GM12878 (cell line): ENCODE data around the gene ACSM6. TPM values are rescaled to one million over a fixed set of nuclear protein-coding genes. Genes with fewer than 3 reads are reported as not detected.

ENCODE experiments used
- ATAC-seq: fragments of 200-7000 bp; cut with Tn5 transposase; 3 replicates; pipeline ENCODE4 v1.9.1; 2020; ENCODE audit warnings: mild to moderate bottlenecking, moderate library complexity
- BruUV-seq: library from RNA; stranded (reverse); fragments of 400-500 nt; replicated peaks from 2 replicates; lab custom pipeline; 2021; lab: Mats Ljungman, UMichigan
- CTCF ChIA-PET: fragments of 300-600 bp; sonication (Branson Sonifier 250); formaldehyde crosslinking; extraction: SDS; loops from one replicate; lab custom pipeline; 2021; ENCODE audit warnings: inconsistent platforms; lab: Yijun Ruan, JAX
- POLR2A ChIA-PET: fragments of 350-600 bp; formaldehyde crosslinking; extraction: SDS; loops from one replicate; lab custom pipeline; 2021; ENCODE audit warnings: inconsistent platforms; lab: Charles Lee
- RAD21 ChIA-PET: fragments of 300-600 bp; sonication (Branson Sonifier 250); formaldehyde crosslinking; loops from one replicate; lab custom pipeline; 2023; ENCODE audit warnings: antibody characterized with exemption; ENCODE audit not compliant: unreplicated experiment; lab: Charles Lee
- SMC1A ChIA-PET: fragments of 300-600 bp; sonication (Branson Sonifier 250); formaldehyde crosslinking; loops from one replicate; lab custom pipeline; 2023; ENCODE audit not compliant: unreplicated experiment, uncharacterized antibody; lab: Charles Lee
- DNase-seq: peaks from one replicate; pipeline ENCODE4 v3.0.0-alpha.2; 2011; ENCODE audit warnings: low read depth, low spot score
- FAIRE-seq: peaks from 3 replicates; lab custom pipeline; 2011; peaks lifted over from hg19 to GRCh38; lab: Jason Lieb, UNC
- H2AFZ ChIP-seq: 2 replicates; pipeline ENCODE4 v1.6.0; 2011; ENCODE audit warnings: low read depth, low read length, control low read depth; ENCODE audit not compliant: control insufficient read depth
- H3K27ac ChIP-seq: 2 replicates; pipeline ENCODE4 v1.5.1; 2011; ENCODE audit warnings: control low read depth; ENCODE audit not compliant: control insufficient read depth, insufficient read depth
- H3K27me3 ChIP-seq, 2 experiments: replicated peaks in 1 of 2; 2 replicates each; pipeline versions ENCODE4 v1.6.0 to v1.6.1; 2011; ENCODE audit warnings: low read length in 1 of 2; ENCODE audit not compliant: control insufficient read depth in 2 of 2, insufficient read depth in 2 of 2
- H3K36me3 ChIP-seq, 2 experiments: 2 replicates each; pipeline ENCODE4 v1.5.1; 2011; ENCODE audit warnings: low read length in 1 of 2; ENCODE audit not compliant: control insufficient read depth in 2 of 2, insufficient read depth in 2 of 2
- H3K4me1 ChIP-seq: 2 replicates; pipeline ENCODE4 v1.6.1; 2011; ENCODE audit warnings: mild to moderate bottlenecking, low read length, moderate library complexity, mixed read lengths; ENCODE audit not compliant: control insufficient read depth, insufficient read depth
- H3K4me2 ChIP-seq: 2 replicates; pipeline ENCODE4 v1.6.0; 2011; ENCODE audit warnings: control low read depth; ENCODE audit not compliant: control insufficient read depth, insufficient read depth
- H3K4me3 ChIP-seq: fragments of 200-600 bp; sonication (generic); 2 replicates; pipeline ENCODE4 v1.5.1; 2016
- H3K79me2 ChIP-seq: 2 replicates; pipeline ENCODE4 v1.6.0; 2011; ENCODE audit warnings: low read length; ENCODE audit not compliant: control insufficient read depth, insufficient read depth
- H3K9ac ChIP-seq: 2 replicates; pipeline ENCODE4 v1.8.0; 2011; ENCODE audit warnings: low read length, control low read depth, mixed read lengths; ENCODE audit not compliant: control insufficient read depth, insufficient read depth
- H3K9me3 ChIP-seq: replicated peaks from 3 replicates; pipeline ENCODE4 v1.5.1; 2011; ENCODE audit warnings: mild to moderate bottlenecking, low read length; ENCODE audit not compliant: control insufficient read depth, insufficient read depth
- H4K20me1 ChIP-seq: 2 replicates; pipeline ENCODE4 v1.6.0; 2011; ENCODE audit not compliant: control insufficient read depth, insufficient read depth
- ATF2 ChIP-seq: IDR thresholded peaks from 2 replicates; pipeline ENCODE4 v1.6.1; 2012; ENCODE audit warnings: low read length, inconsistent platforms
- ATF7 ChIP-seq: fragments of 450-650 bp; IDR thresholded peaks from 2 replicates; pipeline ENCODE4 v1.6.1; 2016; ENCODE audit warnings: low read depth, mild to moderate bottlenecking
- CBX5 ChIP-seq: sonication (generic); IDR thresholded peaks from 2 replicates; pipeline ENCODE4 v1.6.1; 2016; ENCODE audit warnings: low read depth, moderate library complexity, mild to moderate bottlenecking, inconsistent platforms
- EED ChIP-seq: sonication (generic); IDR thresholded peaks from 2 replicates; pipeline ENCODE4 v1.6.1; 2016; ENCODE audit warnings: antibody characterized with exemption, low read depth
- EGR1 ChIP-seq, 2 experiments: IDR thresholded peaks; 1 replicate in 1 of 2; 2 replicates in 1 of 2; pipeline ENCODE4 v1.6.1; 2011 to 2012; ENCODE audit warnings: low read depth in 2 of 2, low read length in 2 of 2, borderline replicate concordance in 1 of 2, mild to moderate bottlenecking in 1 of 2, moderate library complexity in 1 of 2
- FOXK2 ChIP-seq: fragments of 450-650 bp; IDR thresholded peaks from 2 replicates; pipeline ENCODE4 v1.6.1; 2017; ENCODE audit warnings: mild to moderate bottlenecking, moderate library complexity
- HDAC6 ChIP-seq: fragments of 200-600 bp; sonication (generic); IDR thresholded peaks from one replicate; pipeline ENCODE4 v1.8.0; 2017; ENCODE audit warnings: antibody characterized with exemption; ENCODE audit not compliant: unreplicated experiment
- HDGF ChIP-seq: fragments of 450-650 bp; IDR thresholded peaks from 2 replicates; pipeline ENCODE4 v1.6.1; 2016; ENCODE audit warnings: antibody characterized with exemption
- MYB ChIP-seq: fragments of 150-350 bp; IDR thresholded peaks from 2 replicates; pipeline ENCODE4 v1.6.1; 2014; ENCODE audit warnings: mild to moderate bottlenecking, low read depth, low read length, borderline replicate concordance
- NFIC ChIP-seq: IDR thresholded peaks from 2 replicates; pipeline ENCODE4 v1.6.1; 2012; ENCODE audit warnings: low read depth, mild to moderate bottlenecking, inconsistent platforms, low read length, moderate library complexity
- NFYA ChIP-seq: IDR thresholded peaks from 2 replicates; pipeline ENCODE4 v1.6.1; 2011; ENCODE audit warnings: low read depth, mild to moderate bottlenecking, low read length, improper control_type of control experiment, borderline replicate concordance
- NKRF ChIP-seq: fragments of 450-650 bp; conservative IDR thresholded peaks from 2 replicates; pipeline ENCODE4 v1.6.1; 2017; ENCODE audit warnings: mild to moderate bottlenecking, moderate library complexity
- NR2C1 ChIP-seq: fragments of 450-650 bp; IDR thresholded peaks from 2 replicates; pipeline ENCODE4 v1.6.1; 2017; ENCODE audit warnings: antibody characterized with exemption, mild to moderate bottlenecking, moderate library complexity
- PAX5 ChIP-seq: IDR thresholded peaks from 2 replicates; pipeline ENCODE4 v1.6.1; 2011; ENCODE audit warnings: low read depth, low read length, borderline replicate concordance
- SMAD1 ChIP-seq: fragments of 450-650 bp; IDR thresholded peaks from 2 replicates; pipeline ENCODE4 v1.6.1; 2018; ENCODE audit warnings: mild to moderate bottlenecking, low read depth; ENCODE audit not compliant: partially characterized antibody
- SMARCA5 ChIP-seq: fragments of 450-650 bp; IDR thresholded peaks from 2 replicates; pipeline ENCODE4 v1.6.1; 2017; ENCODE audit warnings: mild to moderate bottlenecking
- SP1 ChIP-seq: IDR thresholded peaks from one replicate; pipeline ENCODE4 v1.6.1; 2011; ENCODE audit warnings: low read depth, low read length
- TBL1XR1 ChIP-seq: IDR thresholded peaks from 2 replicates; pipeline ENCODE4 v1.6.1; 2012; ENCODE audit warnings: low read depth, low read length, improper control_type of control experiment
- WGBS: methylation state at CpG from one replicate; pipeline ENCODE4 v1.1.6; 2016; ENCODE audit warnings: low lambda C conversion rate; ENCODE audit not compliant: insufficient replicate concordance, insufficient coverage; ENCODE audit errors: missing lambda C conversion rate; 5-methylcytosine and 5-hydroxymethylcytosine counted together
- in situ Hi-C: fragments of 300-500 bp; cut with MboI; formaldehyde crosslinking; loops from 9 replicates; pipeline ENCODE4 v1.14.3; 2018; ENCODE audit warnings: mixed read lengths
- intact Hi-C: fragments of 100-400 bp; cut with micrococcal nuclease; formaldehyde crosslinking; loops from one replicate; pipeline ENCODE4 v1.14.2; 2022; ENCODE audit not compliant: unreplicated experiment
- polyA plus RNA-seq, 11 experiments: library from polyadenylated mRNA; depleted of rRNA in 4 of 11; unstranded in 6 of 11; stranded (reverse) in 5 of 11; fragments of >200 nt; fragmentation: Nextera tagmentation in 4 of 11; fragmentation: Illumina TruSeq in 1 of 11; extraction: Ambion mirVana in 4 of 11; extraction: Trizol in 1 of 11; gene quantifications; 1 replicate in 1 of 11; 2 replicates in 10 of 11; pipeline versions ENCODE4 v1.2.1 to v1.2.3, GENCODE V29; 2011 to 2016; ENCODE audit warnings: inconsistent platforms in 2 of 11, missing spikeins in 2 of 11, low read depth in 1 of 11
- total RNA-seq, 4 experiments: library from RNA; depleted of rRNA in 3 of 4; stranded (reverse); fragments of >200 nt in 3 of 4; fragmentation: Illumina TruSeq in 1 of 4; extraction: Trizol in 1 of 4; gene quantifications; 2 replicates each; pipeline versions ENCODE4 v1.2.1 to v1.2.3, GENCODE V29; 2013 to 2021

Gene ACSM6
- total and polyA plus RNA-seq, 10 of the 15 experiments (the other 5 are each of a cell fraction or from before 2014, with no cell fraction given) = 0.06 to 0.21 (median 0.20) TPM; not detected in 7

GRCh38 chr10:95220539-95220938 lies 26.5 kb downstream of the ACSM6 start:
- BruUV-seq = no TSS peak
- ChIA-PET SMC1A (no interaction called here), POLR2A (no interaction called here), RAD21 (no interaction called here), CTCF (no interaction called here)
- DNase-seq = no peak
- no peaks in the 10 kb centered on the region for H3K27me3 ChIP-seq
- H3K4me1 ChIP-seq = no peaks in the 10 kb centered on the region
- no peak overlapping the region for H3K4me3 ChIP-seq
- no peak overlapping the region for H2AFZ ChIP-seq
- no peaks in the 10 kb centered on the region for H4K20me1 ChIP-seq
- H3K36me3 ChIP-seq = no peaks in the 10 kb centered on the region
- no peak for ATAC-seq
- no peaks in the 10 kb centered on the region; the same call in 2 of the 3 replicates for H3K9me3 ChIP-seq
- in situ Hi-C loops = no loop called here
- no peak for FAIRE-seq
- H3K9ac ChIP-seq = no peak overlapping the region
- H3K4me2 ChIP-seq = no peak overlapping the region
- intact Hi-C loops = no loop called here
- no peak overlapping the region for H3K27ac ChIP-seq
- 63% methylated on average over 3 of the region's 3 CpGs for WGBS
- TF ChIP-seq EGR1 (IDR thresholded peaks at IDR 0.05; ENCODE audit: borderline replicate concordance in 1 of 2, low read depth in 2 of 2, low read length in 2 of 2) = no peak
- TF ChIP-seq ATF7 = no peak
- no peak for TF ChIP-seq TBL1XR1
- TF ChIP-seq SP1 = no peak
- TF ChIP-seq HDAC6 = no peak
- TF ChIP-seq FOXK2 = no peak
- no peaks in the 10 kb centered on the region for H3K79me2 ChIP-seq

GRCh38 chr10:95221124-95221523 lies 27.1 kb downstream of the ACSM6 start:
- 74% methylated on average over 5 of the region's 5 CpGs for WGBS
- no peak overlapping the region for H2AFZ ChIP-seq
- FAIRE-seq (no peak), DNase-seq (no peak), ATAC-seq (no peak)
- intact Hi-C loops = no loop called here
- no peaks in the 10 kb centered on the region for H4K20me1 ChIP-seq
- no peak overlapping the region for H3K4me3 ChIP-seq
- BruUV-seq = no TSS peak
- ChIA-PET SMC1A (no interaction called here), POLR2A (no interaction called here), CTCF (no interaction called here), RAD21 (no interaction called here)
- H3K9ac ChIP-seq = no peak overlapping the region
- no peak overlapping the region for H3K4me2 ChIP-seq
- H3K27ac ChIP-seq = no peak overlapping the region
- no peaks in the 10 kb centered on the region for H3K27me3 ChIP-seq
- no peaks in the 10 kb centered on the region for H3K36me3 ChIP-seq
- H3K4me1 ChIP-seq = no peaks in the 10 kb centered on the region
- in situ Hi-C loops = no loop called here
- H3K79me2 ChIP-seq = no peaks in the 10 kb centered on the region
- H3K9me3 ChIP-seq = no peaks in the 10 kb centered on the region; the same call in 2 of the 3 replicates
- TF ChIP-seq ATF2 = no peak
- no peak for TF ChIP-seq CBX5
- TF ChIP-seq PAX5 = no peak
- TF ChIP-seq HDGF = no peak
- TF ChIP-seq NFIC = no peak
- no peak for TF ChIP-seq EED
- TF ChIP-seq MYB = no peak
- TF ChIP-seq SMARCA5 = no peak
- no peak for TF ChIP-seq NR2C1
- TF ChIP-seq SMAD1 = no peak
- TF ChIP-seq NKRF = no peak
- TF ChIP-seq NFYA = no peak
